ENCODE results near the gene EPSTI1. TPM values are rescaled to one million over a fixed set of nuclear protein-coding genes. Genes with fewer than 3 reads are reported as not detected.

The EPSTI1 gene
- polyA plus RNA-seq, 1 donor from 2014 or later: not detected

DNA sequence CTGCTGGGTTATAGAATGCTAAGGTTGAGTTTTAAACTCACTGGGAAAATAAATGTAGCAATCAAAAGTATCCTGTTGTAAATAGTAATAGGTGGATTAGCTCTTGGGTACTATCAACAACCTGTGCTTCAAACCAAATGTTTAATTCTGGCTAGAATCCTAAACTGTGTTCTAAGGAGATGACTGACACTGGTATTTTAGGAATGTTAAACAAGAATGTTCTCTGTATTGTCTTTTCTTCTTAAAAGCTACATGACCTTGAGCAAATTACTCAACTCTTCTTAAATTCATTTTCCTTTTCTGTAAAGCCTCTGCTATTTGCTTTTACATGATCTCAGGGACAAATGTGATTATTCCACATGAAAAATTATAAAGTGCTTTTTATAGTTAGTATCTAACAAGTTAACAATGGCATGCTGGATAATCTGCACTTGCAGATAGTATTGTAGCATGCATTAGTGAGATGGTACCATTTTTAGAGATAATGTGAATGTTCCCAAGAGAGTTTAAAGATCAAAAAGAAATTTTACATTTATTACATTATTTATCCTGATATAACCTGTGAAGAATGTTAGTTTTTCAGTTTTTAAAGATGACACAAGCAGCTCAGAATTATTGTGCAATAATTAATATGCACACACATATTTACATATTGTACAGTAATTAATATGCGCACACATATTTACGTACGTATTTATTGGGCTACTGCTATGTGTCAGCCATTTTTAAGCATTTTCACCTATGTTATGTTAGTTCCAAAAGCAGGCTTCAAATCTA is 13.6 kb upstream of the EPSTI1 start:
- no peak for TF ChIP-seq RAD21 (conservative IDR thresholded peaks at IDR 0.05)
- TF ChIP-seq CTCF (IDR thresholded peaks at IDR 0.05; ENCODE audit: poor library complexity, severe bottlenecking): no peak
- TF ChIP-seq TAF1 (IDR thresholded peaks at IDR 0.05; ENCODE audit: low read depth): no peak
- no peak for TF ChIP-seq EP300 (conservative IDR thresholded peaks at IDR 0.05; ENCODE audit: poor library complexity, severe bottlenecking)
- TF ChIP-seq EZH2 (IDR thresholded peaks at IDR 0.05; ENCODE audit: borderline replicate concordance, insufficient read depth, low read length, poor library complexity, severe bottlenecking): no peak
- no peak for TF ChIP-seq POLR2AphosphoS5 (IDR thresholded peaks at IDR 0.05)
- no peak for TF ChIP-seq SMC3 (conservative IDR thresholded peaks at IDR 0.05; ENCODE audit: poor library complexity)
- TF ChIP-seq, protein P1, sequence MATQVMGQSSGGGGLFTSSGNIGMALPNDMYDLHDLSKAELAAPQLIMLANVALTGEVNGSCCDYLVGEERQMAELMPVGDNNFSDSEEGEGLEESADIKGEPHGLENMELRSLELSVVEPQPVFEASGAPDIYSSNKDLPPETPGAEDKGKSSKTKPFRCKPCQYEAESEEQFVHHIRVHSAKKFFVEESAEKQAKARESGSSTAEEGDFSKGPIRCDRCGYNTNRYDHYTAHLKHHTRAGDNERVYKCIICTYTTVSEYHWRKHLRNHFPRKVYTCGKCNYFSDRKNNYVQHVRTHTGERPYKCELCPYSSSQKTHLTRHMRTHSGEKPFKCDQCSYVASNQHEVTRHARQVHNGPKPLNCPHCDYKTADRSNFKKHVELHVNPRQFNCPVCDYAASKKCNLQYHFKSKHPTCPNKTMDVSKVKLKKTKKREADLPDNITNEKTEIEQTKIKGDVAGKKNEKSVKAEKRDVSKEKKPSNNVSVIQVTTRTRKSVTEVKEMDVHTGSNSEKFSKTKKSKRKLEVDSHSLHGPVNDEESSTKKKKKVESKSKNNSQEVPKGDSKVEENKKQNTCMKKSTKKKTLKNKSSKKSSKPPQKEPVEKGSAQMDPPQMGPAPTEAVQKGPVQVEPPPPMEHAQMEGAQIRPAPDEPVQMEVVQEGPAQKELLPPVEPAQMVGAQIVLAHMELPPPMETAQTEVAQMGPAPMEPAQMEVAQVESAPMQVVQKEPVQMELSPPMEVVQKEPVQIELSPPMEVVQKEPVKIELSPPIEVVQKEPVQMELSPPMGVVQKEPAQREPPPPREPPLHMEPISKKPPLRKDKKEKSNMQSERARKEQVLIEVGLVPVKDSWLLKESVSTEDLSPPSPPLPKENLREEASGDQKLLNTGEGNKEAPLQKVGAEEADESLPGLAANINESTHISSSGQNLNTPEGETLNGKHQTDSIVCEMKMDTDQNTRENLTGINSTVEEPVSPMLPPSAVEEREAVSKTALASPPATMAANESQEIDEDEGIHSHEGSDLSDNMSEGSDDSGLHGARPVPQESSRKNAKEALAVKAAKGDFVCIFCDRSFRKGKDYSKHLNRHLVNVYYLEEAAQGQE (IDR thresholded peaks at IDR 0.05; ENCODE audit: borderline replicate concordance): no peak
- no peak for TF ChIP-seq MXI1 (conservative IDR thresholded peaks at IDR 0.05; ENCODE audit: poor library complexity, severe bottlenecking)
- no peak overlapping the region for H3K4me2 ChIP-seq (ENCODE audit: low read length)

DNA sequence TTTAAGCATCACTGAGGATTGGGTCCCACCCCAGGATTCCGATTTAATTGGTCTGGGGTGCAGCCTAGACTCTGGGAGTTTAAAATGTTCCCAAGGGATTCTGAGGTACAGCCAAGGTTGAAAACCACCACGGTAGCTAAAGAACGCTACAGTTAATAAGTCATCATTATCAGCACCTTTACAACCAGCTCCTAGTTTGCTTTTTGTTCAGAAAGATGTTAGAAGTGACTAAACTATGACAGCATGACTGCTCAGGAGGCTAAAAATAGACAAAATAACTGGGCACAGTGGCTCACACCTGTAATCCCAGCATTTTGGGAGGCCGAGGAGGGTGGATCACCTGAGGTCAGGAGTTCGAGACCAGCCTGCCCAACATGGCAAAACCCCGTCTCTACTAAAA is 11.7 kb upstream of the EPSTI1 start:
- no peaks in the 10 kb centered on the region for H4K20me1 ChIP-seq (ENCODE audit: insufficient read depth)
- H3K27ac ChIP-seq (ENCODE audit: low read length): no peak overlapping the region
- H3K9me2 ChIP-seq (ENCODE audit: insufficient read depth, low read length): no peaks in the 10 kb centered on the region
- H3K4me2 ChIP-seq (ENCODE audit: low read length): no peak overlapping the region
- no peaks in the 10 kb centered on the region for H3F3A ChIP-seq (ENCODE audit: insufficient read depth, low read length, poor library complexity, severe bottlenecking)
- no peaks in the 10 kb centered on the region for H3K9me3 ChIP-seq (ENCODE audit: low read length)
- no peak for TF ChIP-seq EZH2 (IDR thresholded peaks at IDR 0.05; ENCODE audit: borderline replicate concordance, insufficient read depth, low read length, poor library complexity, severe bottlenecking)
- no peak for TF ChIP-seq RAD21 (conservative IDR thresholded peaks at IDR 0.05)
- TF ChIP-seq CTCF (IDR thresholded peaks at IDR 0.05; ENCODE audit: poor library complexity, severe bottlenecking): no peak
- no peak for TF ChIP-seq MXI1 (conservative IDR thresholded peaks at IDR 0.05; ENCODE audit: poor library complexity, severe bottlenecking)
- no peak for TF ChIP-seq POLR2AphosphoS5 (IDR thresholded peaks at IDR 0.05)
- no peak for TF ChIP-seq SMC3 (conservative IDR thresholded peaks at IDR 0.05; ENCODE audit: poor library complexity)
- TF ChIP-seq, protein P1 (IDR thresholded peaks at IDR 0.05; ENCODE audit: borderline replicate concordance): no peak
- TF ChIP-seq TAF1 (IDR thresholded peaks at IDR 0.05; ENCODE audit: low read depth): no peak
- TF ChIP-seq EP300 (conservative IDR thresholded peaks at IDR 0.05; ENCODE audit: poor library complexity, severe bottlenecking): no peak
- H3K27me3 ChIP-seq (ENCODE audit: insufficient read depth, low read depth, low read length): no peaks in the 10 kb centered on the region
- H3K9ac ChIP-seq (ENCODE audit: low read length): no peak overlapping the region
- H2AFZ ChIP-seq (ENCODE audit: low read depth, low read length): no peak overlapping the region
- no peaks in the 10 kb centered on the region for H3K79me2 ChIP-seq (replicated peaks; ENCODE audit: insufficient read depth, low read length)
- H3K36me3 ChIP-seq (ENCODE audit: insufficient read depth, low read length): no peaks in the 10 kb centered on the region
- no peak overlapping the region for H3K4me3 ChIP-seq (ENCODE audit: low read length)

More for the DNA sequence above, 13.6 kb upstream of the EPSTI1 start:
- Histone ChIP-seq H3K9me3 (ENCODE audit: low read length) (no peaks in the 10 kb centered on the region), H3K4me3 (ENCODE audit: low read length) (no peak overlapping the region), H2AFZ (ENCODE audit: low read depth, low read length) (no peak overlapping the region), H3K27ac (ENCODE audit: low read length) (no peak overlapping the region), H3K36me3 (ENCODE audit: insufficient read depth, low read length) (no peaks in the 10 kb centered on the region), H3K9ac (ENCODE audit: low read length) (no peak overlapping the region), H4K20me1 (ENCODE audit: insufficient read depth) (no peaks in the 10 kb centered on the region), H3K27me3 (ENCODE audit: insufficient read depth, low read depth, low read length) (no peaks in the 10 kb centered on the region), H3K79me2 (replicated peaks; ENCODE audit: insufficient read depth, low read length) (no peaks in the 10 kb centered on the region), H3F3A (ENCODE audit: insufficient read depth, low read length, poor library complexity, severe bottlenecking) (no peaks in the 10 kb centered on the region), H3K9me2 (ENCODE audit: insufficient read depth, low read length) (no peaks in the 10 kb centered on the region)
